ENCODE data around the gene RANBP3L.

Gene RANBP3L

GRCh38 chr5:36270876-36271575, 30.7 kb downstream of the RANBP3L start:
- H3K4me3 ChIP-seq (ENCODE audit: low read depth, low read length) = no peak overlapping the region
- no peak for TF ChIP-seq CTCF (IDR thresholded peaks at IDR 0.05; ENCODE audit: low read depth, low read length)
- DNase-seq (ENCODE audit: low read depth, low spot score) = no peak
- in situ Hi-C loops (cut with HindIII; ENCODE audit: low sequenced_read_pairs) = no loop called here

GRCh38 chr5:36270175-36270574, 31.5 kb downstream of the RANBP3L start:
- in situ Hi-C loops (cut with HindIII; ENCODE audit: low sequenced_read_pairs) = no loop called here
- no peak overlapping the region for H3K4me3 ChIP-seq (ENCODE audit: low read depth, low read length)
- TF ChIP-seq CTCF (IDR thresholded peaks at IDR 0.05; ENCODE audit: low read depth, low read length) = no peak
- DNase-seq (ENCODE audit: low read depth, low spot score) = no peak

DNA sequence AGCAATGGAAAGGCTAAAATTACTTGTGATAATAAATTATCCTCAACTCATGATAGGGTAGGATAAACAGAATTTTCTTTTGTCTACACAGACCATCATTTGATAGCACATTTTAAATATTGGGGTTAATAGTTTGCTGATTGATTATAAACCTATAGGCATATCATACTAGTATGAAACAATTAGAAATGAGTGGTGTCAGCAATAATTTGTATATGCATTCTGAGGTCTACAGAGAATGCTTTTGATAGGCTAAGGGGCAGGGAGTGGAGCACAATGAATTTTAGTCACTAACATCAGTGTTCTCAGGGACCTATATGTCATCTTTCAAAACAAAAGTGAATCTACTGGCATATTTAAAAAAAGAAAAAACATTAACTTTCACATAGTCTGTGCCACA, 32.2 kb downstream of the RANBP3L start:
- no peak for TF ChIP-seq CTCF (IDR thresholded peaks at IDR 0.05; ENCODE audit: low read depth, low read length)
- H3K4me3 ChIP-seq (ENCODE audit: low read depth, low read length) = no peak overlapping the region
- DNase-seq (ENCODE audit: low read depth, low spot score) = no peak
- in situ Hi-C loops (cut with HindIII; ENCODE audit: low sequenced_read_pairs) = no loop called here

DNA sequence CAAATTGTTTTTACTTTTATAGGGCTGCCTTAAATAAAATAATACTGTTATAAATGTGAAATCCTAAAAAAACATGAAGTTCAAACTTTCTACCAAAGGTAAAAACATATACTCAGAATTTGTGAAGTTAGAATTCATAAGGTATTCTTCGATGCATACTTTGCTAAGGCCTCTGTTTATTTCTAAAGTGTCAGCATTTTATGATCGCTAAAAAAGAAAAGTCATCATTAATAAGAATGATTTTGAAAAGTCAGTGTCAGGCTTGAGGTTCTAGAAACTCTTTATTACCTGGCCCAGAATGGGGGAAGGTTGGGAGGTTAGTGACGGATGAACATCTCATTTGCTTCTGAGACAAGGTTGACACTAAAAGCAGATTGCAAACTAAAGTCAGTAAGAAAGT, 33.8 kb downstream of the RANBP3L start:
- no peak for DNase-seq (ENCODE audit: low read depth, low spot score)
- in situ Hi-C loops (cut with HindIII; ENCODE audit: low sequenced_read_pairs) = no loop called here
- TF ChIP-seq CTCF (IDR thresholded peaks at IDR 0.05; ENCODE audit: low read depth, low read length) = no peak

DNA sequence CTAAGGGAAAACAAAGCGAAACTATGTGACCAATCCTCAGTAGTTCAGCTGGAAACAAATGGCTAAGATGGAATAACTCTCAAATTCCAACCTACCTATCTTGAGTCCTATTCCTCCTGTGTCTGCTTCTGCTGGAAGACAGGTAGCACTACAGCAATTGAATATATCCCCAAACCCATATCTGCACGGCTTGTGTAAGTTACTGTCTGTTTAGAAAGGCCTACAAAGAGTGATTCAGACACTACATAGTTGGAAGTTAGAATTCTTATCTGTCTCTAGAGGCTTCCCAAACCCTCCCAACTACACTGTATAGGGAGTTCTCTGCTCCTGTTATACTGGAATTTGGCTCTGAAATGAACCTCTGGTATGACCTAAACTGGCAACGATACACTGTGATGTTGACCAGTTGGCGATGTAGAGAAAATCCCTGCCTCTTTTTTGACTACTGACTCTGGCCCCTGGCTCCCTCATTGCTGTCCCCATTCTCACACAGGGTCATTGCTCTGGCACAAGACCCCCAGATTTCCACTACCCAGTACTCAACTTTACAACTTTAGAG, 37.4 kb downstream of the RANBP3L start:
- no peak for DNase-seq (ENCODE audit: low read depth, low spot score)
- no peak for TF ChIP-seq CTCF (IDR thresholded peaks at IDR 0.05; ENCODE audit: low read depth, low read length)
- H3K4me3 ChIP-seq (ENCODE audit: low read depth, low read length) = no peak overlapping the region
- in situ Hi-C loops (cut with HindIII; ENCODE audit: low sequenced_read_pairs) = no loop called here

More for the DNA sequence above, 33.8 kb downstream of the RANBP3L start:
- H3K4me3 ChIP-seq (ENCODE audit: low read depth, low read length) = no peak overlapping the region

DNA sequence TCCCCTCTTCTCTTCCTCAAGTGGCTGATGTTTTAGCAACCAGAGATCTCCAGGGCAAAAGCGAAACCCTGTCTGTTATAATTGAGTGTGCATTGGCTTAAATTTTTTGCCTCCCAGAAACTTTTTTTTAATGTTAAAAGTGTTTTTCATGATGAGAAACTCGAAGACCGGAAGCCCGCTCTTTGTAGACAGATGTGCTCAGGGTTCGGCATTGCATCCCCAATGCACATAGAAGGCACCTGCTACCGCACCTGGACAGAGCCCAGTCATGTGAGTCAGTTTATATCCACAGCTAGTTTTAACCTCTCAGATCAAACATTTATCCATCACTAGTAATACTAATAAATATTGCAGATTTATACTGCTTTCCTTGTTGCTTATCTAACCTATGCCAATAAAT, 40.5 kb downstream of the RANBP3L start:
- in situ Hi-C loops (cut with HindIII; ENCODE audit: low sequenced_read_pairs) = no loop called here
- no peak for TF ChIP-seq CTCF (IDR thresholded peaks at IDR 0.05; ENCODE audit: low read depth, low read length)
- no peak overlapping the region for H3K4me3 ChIP-seq (ENCODE audit: low read depth, low read length)
- no peak for DNase-seq (ENCODE audit: low read depth, low spot score)
